GM19023 (cell line): ENCODE data around the gene CD164L2.

ENCODE experiments used
- ATAC-seq: cut with Tn5 transposase; IDR thresholded peaks from one replicate; pipeline ENCODE4 v1.9.1; 2021; ENCODE audit warnings: mild to moderate bottlenecking, moderate library complexity; ENCODE audit not compliant: unreplicated experiment

CD164L2 gene

GRCh38 chr1:27365372-27366112 is 17.6 kb downstream of the CD164L2 start:
- peak; percentile 39 for ATAC-seq

DNA sequence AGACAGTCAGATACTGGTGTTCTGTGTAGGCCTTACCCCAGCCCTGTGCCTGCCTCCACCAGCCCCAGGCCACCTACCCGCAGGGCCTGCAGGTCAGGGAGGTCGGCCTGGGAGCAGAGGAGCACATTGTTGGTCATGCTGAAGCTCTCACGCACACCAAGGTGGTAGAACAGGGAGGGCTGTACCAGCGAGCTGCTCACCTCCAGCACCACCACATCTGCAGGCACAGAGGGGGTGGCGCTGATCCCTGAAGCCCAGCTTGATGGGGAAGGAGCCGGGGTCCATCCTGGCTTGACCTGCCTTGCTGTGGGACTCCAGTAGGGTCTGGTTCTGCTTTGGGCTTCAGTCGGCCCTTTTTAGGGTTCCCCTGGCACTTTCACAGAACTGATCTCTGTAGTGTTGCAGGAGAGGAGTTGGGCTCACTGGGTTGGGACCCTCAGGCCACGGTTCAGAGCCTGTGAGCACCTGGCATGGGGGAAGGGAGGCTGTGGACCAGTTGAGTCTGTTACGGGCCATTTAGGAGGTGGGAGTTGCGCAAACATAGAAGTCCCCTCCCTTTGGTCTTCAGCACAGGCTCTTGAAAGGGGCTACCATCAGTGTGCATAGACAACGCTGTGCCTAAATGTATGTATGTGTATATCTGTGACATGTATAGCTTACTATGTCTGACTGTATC is 18.3 kb downstream of the CD164L2 start:
- ATAC-seq, result no peak

DNA sequence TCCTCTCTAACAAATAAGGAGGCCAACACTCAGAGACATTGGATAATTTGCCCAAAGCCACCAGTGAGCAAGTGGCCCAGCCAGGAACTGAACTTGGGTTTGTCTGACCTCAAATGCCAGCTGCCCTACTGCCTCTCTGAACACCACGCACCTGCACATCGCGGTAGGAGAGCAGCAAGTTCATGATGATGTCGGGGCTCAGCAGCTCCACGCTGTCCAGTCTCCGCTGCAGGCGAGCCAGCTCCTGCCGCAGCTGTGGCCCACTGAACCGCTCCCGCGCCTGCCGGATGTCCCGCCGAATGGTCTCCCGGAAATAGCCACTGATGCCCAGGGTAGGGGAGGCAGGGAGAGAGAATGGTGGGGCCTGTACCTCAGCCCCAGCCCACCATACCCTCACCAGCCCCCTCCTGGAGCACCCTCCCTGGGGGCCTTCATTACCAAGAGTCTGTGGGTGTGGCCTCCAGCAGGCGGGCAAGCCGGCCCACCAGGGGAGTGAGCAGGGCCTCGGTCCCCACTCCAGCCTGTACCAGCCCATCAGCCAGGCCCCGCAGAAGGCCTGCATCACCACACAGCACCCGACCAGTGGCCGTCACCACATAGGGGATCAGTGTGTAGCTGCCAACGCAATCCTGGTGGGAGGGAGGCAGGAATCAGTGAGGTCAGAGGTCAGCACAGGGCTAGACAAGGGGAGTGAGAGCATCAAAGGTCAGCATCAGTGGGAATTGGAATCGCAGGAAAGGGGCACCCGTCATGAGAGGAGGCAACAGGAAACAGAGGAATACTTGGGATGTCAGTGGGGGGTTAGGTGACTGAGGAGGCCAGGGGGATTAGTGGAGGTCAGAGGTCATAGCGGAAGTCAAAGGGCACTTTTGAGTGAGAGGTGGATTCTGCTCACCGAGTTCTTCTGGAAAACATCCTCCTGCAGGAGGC is 19.1 kb downstream of the CD164L2 start:
- no peak for ATAC-seq

GRCh38 chr1:27361553-27361952 is 21.6 kb downstream of the CD164L2 start:
- ATAC-seq, result no peak

GRCh38 chr1:27361044-27361402 is 22.1 kb downstream of the CD164L2 start:
- no peak for ATAC-seq

GRCh38 chr1:27360159-27361043 is 22.7 kb downstream of the CD164L2 start:
- ATAC-seq, result no peak

DNA sequence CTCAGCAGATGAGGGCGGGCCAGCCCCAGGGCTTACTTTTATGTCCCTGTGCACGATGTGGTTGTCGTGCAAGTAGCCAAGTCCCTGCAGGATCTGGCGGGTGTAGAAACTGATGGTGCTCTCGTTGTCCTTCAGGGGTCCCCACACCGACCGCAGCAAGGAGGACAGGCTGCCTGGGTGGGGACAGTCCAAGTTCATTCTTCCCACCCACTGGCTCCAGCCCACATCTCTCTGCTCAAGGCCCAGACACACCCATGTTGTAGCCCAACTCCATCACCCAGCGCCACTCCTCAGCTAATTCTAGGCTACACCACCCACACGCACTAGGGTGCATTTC is 23.3 kb downstream of the CD164L2 start:
- ATAC-seq, result no peak

- ATAC-seq, result no peak
Measured at GRCh38 chr1:27358928-27359313, 24.2 kb downstream of the CD164L2 start.

DNA sequence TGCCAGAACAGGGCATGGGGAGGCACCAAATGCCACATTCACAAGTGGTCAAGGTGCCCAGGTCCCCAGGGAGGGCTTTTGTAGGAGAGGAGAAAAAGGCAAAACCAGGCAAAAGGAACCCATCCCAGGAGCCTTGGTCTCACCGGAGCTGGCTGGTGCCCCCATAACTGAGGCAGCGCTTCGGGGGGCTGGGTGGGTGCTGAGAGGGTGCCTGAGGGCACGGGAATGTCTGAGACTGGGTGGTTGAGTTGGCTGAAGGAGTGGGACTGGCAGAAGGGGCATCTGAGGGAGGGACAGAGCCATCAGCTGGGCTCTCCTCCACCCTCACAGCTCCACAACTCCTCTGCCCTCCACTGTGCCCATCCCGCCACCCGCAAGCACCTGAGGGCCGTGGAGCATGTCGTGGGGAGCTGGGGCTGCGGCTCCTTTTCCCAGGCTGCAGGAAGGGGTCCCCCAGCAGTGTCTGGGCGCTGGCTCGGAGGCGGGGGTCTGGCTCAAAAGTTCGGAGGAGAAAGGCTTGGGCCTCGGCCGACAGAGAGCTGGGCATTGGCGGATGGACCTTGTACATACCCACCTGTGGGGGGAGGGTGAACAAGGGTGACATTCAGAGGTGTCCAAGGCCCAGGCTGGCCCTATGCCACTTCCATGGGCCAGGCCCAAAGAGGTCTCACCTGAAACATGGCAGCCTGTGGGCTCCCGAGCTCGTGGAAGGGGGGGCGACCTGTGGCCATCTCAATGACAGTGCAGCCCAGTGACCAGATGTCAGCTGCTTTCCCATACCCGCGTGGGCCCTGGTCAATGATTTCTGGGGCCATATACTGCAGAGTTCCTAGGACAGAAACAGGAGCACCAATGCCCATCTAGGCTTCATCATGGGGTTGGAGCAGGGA is 24.9 kb downstream of the CD164L2 start:
- no peak for ATAC-seq

DNA sequence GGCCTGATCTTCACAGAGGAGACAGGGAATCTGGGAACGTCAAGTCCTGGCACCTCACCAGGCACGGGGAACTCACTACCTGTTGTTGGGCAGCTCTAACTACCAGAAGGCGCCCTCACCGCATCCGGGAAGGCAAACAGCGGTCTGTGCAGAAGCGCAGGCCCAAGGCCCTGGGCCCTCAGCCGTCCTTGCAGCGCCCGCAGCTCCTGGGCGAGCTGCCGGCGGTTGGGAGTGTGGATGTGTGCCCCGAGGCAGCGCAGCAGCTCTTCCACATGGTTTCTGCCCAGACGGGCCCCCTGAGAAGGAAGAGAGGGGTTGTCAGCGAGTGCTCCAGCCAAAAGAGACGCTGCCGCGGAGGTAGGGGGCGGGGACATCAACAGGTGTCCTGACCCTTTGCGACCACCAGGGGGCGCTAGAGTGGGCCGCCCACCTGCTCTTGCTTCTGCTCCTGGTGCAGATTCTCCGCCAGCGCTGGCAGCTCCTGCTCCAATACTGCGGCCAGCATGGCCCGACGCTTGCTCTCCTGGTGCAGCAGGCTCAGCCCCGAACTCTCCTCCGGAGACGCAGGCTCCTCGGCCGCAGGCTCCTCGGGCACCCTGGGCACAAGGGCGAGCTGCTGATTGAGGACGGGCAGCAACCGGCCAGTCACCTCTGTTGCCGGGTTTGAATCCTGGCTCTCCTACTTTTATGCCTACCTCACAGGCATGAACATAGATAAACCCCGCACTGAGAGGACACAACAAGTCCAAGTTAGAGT is 25.7 kb downstream of the CD164L2 start:
- ATAC-seq, result no peak

- no peak for ATAC-seq
Measured at GRCh38 chr1:27356619-27357280, 26.4 kb downstream of the CD164L2 start.

GRCh38 chr1:27356277-27356618 is 26.9 kb downstream of the CD164L2 start:
- no peak for ATAC-seq

- no peak for ATAC-seq
Measured at GRCh38 chr1:27355683-27356082, 27.4 kb downstream of the CD164L2 start.

DNA sequence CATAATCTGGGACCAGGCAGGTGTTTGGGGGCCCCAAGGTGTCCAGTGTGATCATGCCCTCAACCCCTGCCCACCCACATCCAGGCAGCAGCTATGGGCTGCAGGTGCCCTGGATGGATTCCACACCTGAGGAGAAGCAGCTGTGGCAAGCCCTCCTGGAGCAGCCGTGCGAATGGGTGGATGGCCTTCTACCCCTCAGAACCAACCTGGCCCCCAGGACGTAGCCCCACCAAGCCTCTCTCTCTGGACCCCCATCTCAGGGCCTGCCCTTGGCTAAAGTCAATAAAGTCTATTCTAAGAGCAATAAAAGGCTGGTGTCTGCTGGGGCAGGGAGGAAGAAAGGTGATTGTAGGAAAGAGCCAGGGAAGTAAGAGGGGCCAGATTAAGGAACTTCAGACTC is 29.5 kb downstream of the CD164L2 start:
- no peak for ATAC-seq

DNA sequence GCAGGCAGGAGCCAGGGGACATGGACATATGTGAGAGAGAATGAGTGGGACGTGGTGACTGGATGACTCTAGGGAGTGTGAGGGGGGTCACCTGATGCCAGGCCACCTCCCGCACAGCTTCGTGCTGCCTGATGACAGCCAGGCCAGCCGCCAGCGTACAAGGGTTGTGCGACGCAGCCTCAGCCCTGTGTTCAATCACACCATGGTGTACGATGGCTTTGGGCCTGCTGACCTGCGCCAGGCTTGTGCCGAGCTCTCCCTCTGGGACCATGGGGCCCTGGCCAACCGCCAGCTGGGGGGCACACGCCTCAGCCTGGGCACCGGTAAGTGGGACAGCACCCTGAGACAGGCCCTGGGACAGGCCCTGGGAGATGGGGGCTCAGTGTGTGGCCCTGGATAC is 30.0 kb downstream of the CD164L2 start:
- ATAC-seq, result no peak

GRCh38 chr1:27351541-27352107 is 31.5 kb downstream of the CD164L2 start:
- ATAC-seq, result no peak

- ATAC-seq, result no peak
Measured at GRCh38 chr1:27350663-27351540, 32.2 kb downstream of the CD164L2 start.
